HG03457 (cell line): Measurements from ENCODE around the gene FMO4.
"Not testable (repeated sequence)": the region's sequence is repeated elsewhere in the genome, so short reads cannot be mapped to it uniquely, and the experiment has no call there.

Experiments
- ATAC-seq: cut with Tn5 transposase; IDR thresholded peaks from one replicate; pipeline ENCODE4 v1.9.1; 2021; ENCODE audit warnings: moderate number of reproducible peaks; ENCODE audit not compliant: unreplicated experiment

Gene FMO4, protein sequence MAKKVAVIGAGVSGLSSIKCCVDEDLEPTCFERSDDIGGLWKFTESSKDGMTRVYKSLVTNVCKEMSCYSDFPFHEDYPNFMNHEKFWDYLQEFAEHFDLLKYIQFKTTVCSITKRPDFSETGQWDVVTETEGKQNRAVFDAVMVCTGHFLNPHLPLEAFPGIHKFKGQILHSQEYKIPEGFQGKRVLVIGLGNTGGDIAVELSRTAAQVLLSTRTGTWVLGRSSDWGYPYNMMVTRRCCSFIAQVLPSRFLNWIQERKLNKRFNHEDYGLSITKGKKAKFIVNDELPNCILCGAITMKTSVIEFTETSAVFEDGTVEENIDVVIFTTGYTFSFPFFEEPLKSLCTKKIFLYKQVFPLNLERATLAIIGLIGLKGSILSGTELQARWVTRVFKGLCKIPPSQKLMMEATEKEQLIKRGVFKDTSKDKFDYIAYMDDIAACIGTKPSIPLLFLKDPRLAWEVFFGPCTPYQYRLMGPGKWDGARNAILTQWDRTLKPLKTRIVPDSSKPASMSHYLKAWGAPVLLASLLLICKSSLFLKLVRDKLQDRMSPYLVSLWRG

DNA sequence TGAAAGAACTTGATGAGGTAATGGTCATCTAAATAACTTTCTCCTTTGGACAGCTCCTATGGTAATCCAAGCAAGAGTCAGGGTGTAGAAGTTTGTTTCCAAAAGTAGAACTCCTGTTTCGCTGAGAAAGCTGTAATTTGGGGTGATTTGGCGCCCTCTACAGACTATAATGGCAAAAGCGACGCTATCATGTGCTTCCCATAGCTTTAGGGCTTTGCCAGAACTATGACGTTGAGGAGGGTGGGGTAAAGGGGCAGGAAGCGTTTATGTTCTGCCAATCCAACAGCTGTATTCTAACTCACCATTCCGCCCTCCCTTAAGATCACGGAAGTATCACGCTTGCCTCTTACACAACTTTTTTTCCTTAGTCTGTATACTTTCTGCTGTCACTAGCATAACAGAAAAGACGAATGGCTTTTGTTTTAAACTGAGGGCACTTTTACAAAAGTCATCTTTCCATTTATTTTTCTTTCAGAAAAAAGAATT is at the start of gene FMO4:
FMO4 (plus strand) TSS at position 349 of the 486 bp plus-strand sequence. CDS start 5,643 bp downstream, outside the sequence.
- peak; percentile 99 for ATAC-seq

DNA sequence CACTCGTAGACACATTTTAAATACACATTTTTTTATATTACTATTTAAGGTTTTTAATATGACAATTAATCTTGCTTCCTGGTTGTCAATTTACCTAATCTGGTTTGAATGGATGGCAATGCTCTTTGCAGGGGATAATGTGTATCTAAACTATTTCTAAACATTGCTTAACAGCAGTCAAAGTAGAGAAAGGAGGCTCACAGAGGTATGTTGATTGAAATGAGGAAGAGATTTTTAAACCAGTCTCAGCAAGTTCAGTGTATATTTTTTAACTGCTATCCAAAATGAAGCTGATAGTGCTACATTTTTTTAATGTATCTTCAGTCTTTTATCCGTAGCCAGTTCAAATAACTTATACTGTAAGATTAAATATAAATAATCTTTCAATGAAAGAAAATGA is 48.3 kb upstream of the FMO4 start:
- ATAC-seq = no peak

DNA sequence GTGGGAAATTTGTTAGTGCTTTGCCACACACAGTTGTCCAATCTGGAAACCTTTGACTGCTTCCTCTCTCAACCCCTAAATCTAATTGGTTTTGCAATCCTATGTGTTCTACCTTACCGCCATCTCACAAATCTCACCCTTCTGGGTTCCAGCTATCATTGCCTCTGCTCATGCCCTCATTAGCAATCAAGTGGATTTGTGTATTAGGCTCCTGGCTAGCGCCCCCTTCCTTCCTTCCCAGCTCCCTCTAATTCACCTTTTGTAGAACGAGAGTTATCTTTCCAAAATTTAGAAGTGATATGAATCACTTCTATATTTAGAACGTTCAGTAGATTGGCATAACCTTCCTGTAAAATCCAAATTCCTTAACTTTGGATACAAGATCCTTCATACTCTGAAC is 47.1 kb upstream of the FMO4 start:
- no peak for ATAC-seq

DNA sequence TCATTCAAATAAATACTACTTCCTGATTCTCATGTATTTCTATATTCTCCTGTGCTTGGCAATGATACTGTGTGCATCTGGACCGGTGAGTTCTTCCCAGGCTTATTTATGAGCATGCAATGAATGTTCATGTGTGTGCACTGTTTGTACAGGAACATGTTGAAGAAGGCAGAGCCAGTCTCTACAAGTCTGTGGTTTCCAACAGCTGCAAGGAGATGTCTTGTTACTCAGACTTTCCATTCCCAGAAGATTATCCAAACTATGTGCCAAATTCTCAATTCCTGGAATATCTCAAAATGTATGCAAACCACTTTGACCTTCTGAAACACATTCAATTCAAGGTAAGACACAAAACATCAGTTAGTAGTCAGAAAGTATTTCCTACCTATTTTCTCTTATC is 46.6 kb upstream of the FMO4 start:
- ATAC-seq = no peak

DNA sequence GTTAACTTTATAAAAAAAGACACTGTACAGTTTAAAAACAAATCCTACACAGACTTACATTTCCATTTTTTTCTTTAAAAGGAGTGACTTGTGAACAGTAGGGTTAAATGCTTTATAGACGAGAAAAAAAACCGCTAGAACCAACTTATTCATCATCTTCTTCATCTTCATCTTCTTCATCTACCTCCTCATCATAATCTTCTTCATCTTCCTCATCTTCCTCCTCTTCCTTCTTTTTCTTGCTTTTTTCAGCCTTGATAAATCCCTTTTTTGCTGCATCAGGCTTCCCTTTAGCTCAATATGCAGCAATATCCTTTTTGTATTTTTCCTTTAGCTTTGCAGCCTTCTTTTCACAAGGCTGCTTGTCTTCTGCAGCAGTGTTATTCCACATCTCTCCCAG is 43.2 kb upstream of the FMO4 start:
- ATAC-seq = no peak

DNA sequence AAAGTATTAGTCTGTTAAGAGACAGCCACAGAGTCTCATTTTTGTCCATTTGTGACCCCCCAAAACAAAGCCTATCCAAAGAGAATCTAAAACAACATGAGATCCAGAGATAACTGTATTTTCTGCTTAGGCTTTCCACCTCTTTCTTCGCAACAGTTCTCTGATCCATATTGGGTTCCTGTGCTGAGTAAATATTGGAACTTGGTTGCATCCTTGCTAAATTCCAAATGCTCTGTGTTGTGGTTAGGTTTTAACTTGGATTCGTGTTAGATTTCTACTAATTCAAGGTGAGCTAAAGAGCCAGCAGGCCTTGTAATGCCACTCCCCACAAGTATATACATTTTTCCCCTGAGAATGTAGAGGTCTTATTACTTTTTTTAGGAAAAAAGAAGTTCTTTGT is 36.4 kb upstream of the FMO4 start:
- no peak for ATAC-seq

DNA sequence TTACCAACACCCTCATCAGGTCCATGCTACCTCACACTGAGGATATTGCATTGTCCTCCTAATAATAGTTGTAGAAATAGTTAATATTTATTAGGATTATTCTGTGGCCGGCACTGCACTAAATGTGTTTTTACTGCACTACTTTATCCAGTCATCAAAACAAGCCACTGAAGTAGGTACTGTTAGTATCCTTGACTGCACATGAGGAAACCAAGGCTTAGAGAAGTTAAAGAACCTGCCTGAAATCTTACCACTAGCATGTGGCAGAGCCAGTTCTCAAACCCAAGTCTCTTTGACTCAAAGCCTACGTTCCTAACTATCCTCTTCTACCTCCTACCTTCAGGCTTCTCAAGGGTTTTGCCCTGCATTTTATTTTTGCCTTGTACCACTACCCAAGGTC is 34.7 kb upstream of the FMO4 start:
- no peak for ATAC-seq

DNA sequence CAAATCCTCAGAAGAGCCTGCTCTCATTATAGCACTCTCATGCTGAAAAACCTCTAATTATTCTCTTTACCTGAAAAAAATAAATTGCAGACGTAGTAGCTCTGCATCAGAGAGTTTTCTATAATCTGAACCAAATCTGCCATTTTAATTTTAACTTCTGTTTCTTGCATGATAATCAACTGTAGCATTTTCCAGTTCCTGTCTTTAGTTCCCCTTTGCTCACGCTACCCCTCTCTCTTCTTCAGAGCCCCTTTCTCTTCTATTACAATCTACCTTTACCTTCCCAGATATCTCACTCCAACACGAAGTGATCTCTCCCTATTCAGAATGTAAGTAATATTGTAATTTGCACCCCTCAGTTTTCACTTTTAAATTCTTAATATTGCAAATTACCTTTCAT is 34.3 kb upstream of the FMO4 start:
- no peak for ATAC-seq

DNA sequence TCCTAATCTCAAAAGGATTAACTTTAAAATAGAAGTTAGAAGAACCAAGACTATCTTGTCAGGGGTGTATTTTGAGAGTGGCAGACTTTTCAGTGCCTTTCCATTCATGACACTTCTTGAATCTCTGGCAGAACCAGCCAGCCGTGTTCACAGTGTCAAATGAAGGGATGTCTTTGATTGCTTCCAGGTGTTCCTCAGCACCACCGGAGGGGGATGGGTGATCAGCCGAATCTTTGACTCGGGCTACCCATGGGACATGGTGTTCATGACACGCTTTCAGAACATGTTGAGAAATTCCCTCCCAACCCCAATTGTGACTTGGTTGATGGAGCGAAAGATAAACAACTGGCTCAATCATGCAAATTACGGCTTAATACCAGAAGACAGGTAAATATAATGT is 33.4 kb upstream of the FMO4 start:
- ATAC-seq = no peak

DNA sequence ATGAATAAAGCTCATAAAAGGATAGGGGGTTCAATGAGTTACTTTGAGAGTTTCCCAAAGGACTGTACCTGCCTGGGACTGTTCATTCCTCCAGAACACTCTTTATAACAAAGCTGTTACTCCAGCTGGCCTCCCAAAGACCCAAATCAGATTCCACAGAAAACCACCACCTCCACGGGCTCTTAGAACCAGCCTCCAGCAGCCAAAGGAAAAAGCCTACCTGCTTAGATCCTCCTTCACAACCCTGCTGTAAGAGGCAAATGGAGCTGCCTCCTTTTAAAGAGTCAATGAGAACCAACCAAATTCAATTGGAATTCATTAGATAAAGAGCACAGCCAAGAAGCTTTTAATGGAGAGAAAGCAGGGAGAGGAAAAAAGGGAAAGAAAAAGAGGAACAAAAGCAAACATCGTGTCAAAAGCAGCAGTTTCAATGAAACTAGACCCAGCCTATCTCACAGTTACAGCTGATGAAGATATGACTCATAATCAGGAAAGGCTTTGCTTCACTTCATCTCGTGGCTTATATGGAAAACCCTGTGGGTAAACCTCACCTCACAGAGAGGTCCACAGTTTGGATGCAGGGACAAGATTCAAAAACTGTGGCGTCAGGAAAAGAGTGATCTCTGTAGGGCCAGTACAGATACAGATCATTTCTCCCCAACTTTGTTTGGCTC is 27.8 kb upstream of the FMO4 start:
- no peak for ATAC-seq

DNA sequence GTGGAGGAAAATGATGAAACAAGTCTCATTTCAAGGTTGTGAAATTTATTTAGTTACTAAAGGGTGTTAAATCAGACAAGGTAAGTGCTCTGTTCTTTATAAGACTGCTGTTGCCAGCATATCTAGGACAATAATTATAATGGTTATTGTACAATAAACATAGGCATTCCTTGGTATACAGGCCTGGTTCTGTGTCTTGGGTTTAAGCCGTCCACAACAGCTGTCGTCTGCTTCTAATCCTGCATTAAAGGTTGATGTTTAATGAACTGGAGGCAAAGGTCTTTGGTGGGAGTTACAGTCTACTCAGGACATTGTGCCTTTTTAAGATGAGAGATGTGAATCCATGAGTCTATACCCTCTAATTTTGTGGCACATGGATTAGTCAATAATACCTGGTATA is 23.4 kb upstream of the FMO4 start:
- ATAC-seq = no peak

DNA sequence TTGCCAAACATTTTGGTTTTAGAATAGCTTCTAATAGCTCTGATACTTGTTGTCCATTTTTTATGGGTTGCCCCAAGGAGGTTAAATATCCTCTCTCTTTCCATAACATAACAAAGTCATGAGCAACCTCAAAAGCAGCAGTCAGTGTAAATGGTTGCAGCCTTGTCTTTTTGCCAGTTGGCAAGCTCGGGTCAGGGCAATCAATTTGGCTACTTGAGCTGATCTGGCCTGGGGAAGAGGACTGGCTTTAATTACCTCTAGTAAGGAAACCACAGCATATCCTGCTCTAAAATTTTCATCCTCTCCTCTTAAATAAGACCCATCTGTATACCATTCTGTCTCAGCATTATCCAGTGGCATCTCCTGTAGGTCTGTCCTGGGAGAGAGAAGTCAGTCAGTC is 21.2 kb upstream of the FMO4 start:
- no peak for ATAC-seq

DNA sequence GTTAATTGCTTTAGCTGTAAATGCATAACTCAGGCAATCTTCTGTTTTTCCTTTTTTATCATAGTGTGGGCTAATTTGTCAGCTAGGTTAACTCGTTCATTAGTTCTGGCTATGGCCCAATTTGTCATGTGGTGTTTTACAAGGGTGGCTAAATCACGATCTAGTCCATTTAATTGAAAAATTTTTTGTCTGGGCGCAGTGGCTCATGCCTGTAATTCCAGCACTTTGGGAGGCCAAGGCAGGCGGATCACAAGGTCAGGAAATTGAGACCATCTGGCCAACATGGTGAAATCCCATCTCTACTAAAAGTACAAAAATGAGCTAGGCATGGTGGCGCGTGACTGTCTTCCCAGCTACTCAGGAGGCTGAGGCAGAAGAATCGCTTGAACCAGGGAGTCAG is 18.6 kb upstream of the FMO4 start:
- not testable (repeated sequence) for ATAC-seq

DNA sequence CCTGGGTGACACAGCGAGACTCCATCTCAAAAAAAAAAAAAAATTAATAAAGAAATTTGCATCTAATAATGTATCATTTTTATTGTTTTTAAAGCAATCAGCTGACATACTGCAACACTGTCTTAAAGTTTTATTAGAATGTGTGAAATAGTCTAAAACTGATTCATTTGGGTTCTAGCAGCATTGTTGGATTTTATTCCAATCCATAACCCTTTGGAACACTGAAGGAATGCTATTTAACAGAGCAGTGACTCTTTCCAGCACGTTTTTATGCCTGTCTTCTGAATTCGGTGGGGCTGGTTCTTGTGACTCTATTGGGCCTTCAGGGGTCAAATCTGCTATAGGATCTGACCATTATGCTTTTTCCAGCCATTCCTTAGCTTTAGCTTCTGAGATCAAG is 18.2 kb upstream of the FMO4 start:
- no peak for ATAC-seq

DNA sequence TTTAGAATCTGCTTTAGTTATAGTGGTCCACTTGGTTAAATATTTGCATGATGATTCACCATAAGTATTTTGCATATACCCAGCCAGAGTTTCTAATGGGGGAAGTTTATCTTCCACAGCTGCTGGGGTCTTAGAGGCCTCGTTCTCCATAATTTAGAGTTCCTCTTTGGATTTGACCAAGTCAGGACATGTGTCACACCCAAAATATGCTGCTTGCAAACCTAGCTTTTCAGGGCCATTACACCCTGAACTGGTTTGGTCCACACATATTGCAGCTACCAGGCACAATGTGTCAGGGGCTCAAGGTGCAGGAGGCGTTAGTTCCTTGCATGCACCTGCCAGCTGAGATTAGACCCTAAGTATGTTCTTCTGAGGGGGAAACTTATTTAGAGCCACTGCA is 17.1 kb upstream of the FMO4 start:
- ATAC-seq = no peak

DNA sequence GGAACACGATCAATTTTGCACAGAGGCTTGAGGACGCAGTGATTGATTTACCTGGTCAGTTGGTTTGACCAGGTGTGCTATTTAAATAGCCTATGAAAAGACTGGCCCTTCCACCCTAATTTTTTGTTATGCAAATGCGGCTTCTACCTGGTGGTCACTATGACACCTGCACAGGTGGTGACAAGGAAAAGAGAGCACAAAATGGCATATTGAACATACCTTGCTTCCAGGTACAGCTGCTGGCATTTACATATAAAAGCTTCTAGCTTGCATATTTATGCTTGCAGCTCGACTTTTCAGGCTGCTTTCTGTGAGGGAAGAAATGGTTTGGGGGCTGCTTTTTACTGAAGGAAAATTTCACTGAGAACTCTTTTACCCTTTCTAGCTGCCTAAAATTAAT is 15.3 kb upstream of the FMO4 start:
- no peak for ATAC-seq

DNA sequence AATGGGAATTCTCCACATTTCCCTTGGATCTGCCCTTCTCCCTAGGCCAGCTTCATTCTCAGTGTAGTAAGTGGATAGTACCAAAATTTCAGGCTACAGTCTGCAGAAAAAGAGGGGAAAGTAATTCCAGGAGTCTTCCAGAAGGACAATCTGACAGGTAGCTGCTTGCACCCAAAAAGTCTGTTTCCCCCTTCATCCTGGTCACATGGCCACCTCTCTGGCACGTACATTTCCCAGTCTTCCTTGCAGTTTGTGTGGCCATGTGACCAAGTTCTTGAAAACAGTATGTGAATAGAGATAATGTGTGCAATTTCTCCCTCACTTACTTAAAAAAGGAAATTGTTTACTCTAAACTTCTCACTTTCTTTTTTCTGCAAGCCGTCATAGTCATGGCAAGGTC is 14.6 kb upstream of the FMO4 start:
- ATAC-seq = no peak

DNA sequence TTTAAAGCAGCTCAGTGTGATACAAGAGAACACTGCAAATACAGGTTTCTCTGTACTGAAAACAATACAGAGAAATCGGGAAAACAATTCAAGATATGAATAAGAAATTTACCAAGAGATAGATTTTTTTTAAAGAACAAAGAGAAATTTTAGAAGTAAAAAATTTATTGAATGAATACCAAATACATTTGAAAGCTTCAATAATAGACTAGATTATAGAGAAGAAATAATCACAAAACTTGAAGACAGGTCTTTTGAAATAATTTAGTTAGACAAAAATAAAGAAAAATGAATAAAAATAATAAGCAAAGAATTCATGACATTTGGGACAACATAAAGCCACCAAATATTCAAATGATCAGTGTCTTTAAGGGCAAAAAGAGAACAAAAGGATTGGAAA is 13.6 kb upstream of the FMO4 start:
- ATAC-seq = no peak

DNA sequence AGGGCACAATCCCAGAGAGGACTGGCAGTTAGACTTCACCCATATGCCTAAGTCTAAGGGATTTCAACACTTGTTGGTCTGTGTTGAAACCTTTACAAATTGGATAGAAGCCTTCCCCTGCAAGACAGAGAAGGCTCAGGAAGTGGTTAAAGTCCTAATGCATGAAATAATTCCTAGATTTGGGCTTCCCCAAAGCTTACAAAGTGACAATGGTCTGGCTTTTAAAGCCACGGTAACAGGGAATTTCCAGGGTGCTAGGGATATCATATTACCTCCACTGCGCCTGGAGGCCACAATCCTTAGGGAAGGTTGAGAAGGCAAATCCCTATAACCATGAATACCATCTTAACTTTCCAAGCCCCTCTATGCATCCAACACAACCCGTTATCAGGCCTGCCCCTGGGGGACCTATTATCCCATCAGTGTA is 3.3 kb upstream of the FMO4 start:
- ATAC-seq = no peak

DNA sequence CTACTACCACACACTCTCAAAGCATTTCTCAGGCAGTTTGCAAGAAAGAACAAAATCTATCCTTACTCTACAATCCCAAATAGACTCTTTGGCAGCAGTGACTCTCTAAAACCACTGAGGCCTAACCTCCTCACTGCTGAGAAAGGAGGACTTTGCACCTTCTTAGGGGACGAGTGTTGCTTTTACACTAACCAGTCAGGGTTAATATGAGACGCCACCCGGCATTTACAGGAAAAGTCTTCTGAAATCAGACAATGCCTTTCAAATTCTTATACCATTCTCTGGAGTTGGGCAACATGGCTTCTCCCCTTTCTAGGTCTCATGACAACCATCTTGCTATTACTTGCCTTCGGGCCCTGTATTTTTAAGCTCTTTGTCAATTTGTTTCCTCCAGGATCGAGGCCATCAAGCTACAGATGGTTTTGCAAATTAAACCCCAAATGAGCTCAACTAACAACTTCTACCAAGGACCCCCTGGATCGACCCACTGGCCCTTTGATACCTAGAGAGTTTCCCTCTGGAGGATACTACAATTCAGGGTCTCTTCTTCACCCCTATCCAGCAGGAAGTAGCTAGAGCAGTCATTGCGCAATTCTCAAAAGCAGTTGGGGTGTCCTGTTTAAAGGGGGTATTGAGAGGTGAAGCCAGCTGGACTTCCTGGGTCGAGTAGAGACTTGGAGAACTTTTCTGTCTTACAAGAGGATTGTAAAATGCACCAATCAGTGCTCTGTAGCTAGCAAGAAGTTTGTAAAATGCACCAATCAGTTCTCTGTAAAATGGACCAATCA is 2.0 kb upstream of the FMO4 start:
- ATAC-seq = no peak

DNA sequence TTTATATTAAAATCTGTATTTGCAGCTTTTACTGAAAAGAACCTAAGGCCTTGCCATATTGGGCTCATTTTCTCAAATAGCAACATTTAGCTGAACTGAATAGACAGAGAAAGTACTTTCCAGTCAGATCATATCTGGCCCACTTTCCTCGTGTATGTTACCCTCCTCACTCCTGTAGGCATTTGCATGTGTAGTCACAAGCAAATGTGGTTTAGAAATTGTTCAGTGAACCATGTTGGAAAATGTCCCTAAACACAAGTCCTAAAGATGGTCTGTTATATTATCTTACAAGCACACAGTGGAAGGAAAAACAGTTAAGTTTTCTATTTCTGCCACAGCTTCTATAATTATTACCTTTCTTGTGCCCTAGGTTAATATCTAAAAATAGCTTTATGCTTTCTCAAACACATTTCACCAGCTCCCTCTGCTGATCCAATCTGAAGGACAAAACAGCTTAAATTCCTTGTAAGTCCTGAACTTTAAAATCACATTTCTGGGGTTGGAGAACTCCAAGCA is 606 bp upstream of the FMO4 start:
- peak; percentile 62 for ATAC-seq
